ENCODE measurements around the gene HS3ST5. TPM values are rescaled to one million over a fixed set of nuclear protein-coding genes. Genes with fewer than 3 reads are reported as not detected.

HS3ST5 gene
- total RNA-seq, 1 donor from 2014 or later: 1.5 TPM

- Mint-ChIP-seq H3K9me3 (ENCODE audit: unreplicated experiment) (no peaks in the 10 kb centered on the region), H3K27me3 (ENCODE audit: low read depth, unreplicated experiment) (no peaks in the 10 kb centered on the region), H3K4me1 (ENCODE audit: low read depth, unreplicated experiment) (peaks cover 3% of the 10 kb centered on the region), H3K4me3 (ENCODE audit: unreplicated experiment) (no peak overlapping the region), H3K36me3 (ENCODE audit: low read depth, unreplicated experiment) (no peaks in the 10 kb centered on the region), H3K27ac (ENCODE audit: unreplicated experiment) (no peak overlapping the region)
- TF ChIP-seq CTCF (IDR thresholded peaks at IDR 0.05; ENCODE audit: insufficient read depth, low read depth, low read length) (no peak), EZH2 (IDR thresholded peaks at IDR 0.05; ENCODE audit: insufficient read depth, low read length) (no peak)
- Histone ChIP-seq H4K20me1 (ENCODE audit: insufficient read depth, low read length) (no peaks in the 10 kb centered on the region), H3K9me3 (ENCODE audit: insufficient read depth, low read depth, low read length) (no peaks in the 10 kb centered on the region), H3K4me2 (ENCODE audit: low read length) (no peak overlapping the region), H3K9ac (ENCODE audit: low read length) (no peak overlapping the region), H3K79me2 (ENCODE audit: insufficient read depth, low read length) (no peaks in the 10 kb centered on the region), H3K27ac (ENCODE audit: low read depth, low read length) (no peak overlapping the region), H3K4me3 (ENCODE audit: insufficient read depth, low read depth, low read length) (no peak overlapping the region), H3K27me3 (ENCODE audit: insufficient read depth, low read length) (no peaks in the 10 kb centered on the region), H3K36me3 (ENCODE audit: insufficient read depth, low read length) (no peaks in the 10 kb centered on the region), H3K4me1 (ENCODE audit: insufficient read depth, low read length) (no peaks in the 10 kb centered on the region), H2AFZ (ENCODE audit: low read depth, low read length) (no peak overlapping the region)
- DNase-seq (ENCODE audit: low read depth): no peak
- FAIRE-seq: no peak
Measured at GRCh38 chr6:114276783-114277182, 66.0 kb downstream of the HS3ST5 start.

- Mint-ChIP-seq H3K4me3 (ENCODE audit: unreplicated experiment) (no peak overlapping the region), H3K27ac (ENCODE audit: unreplicated experiment) (no peak overlapping the region), H3K4me1 (ENCODE audit: low read depth, unreplicated experiment) (peaks cover 1% of the 10 kb centered on the region), H3K36me3 (ENCODE audit: low read depth, unreplicated experiment) (no peaks in the 10 kb centered on the region), H3K27me3 (ENCODE audit: low read depth, unreplicated experiment) (no peaks in the 10 kb centered on the region), H3K9me3 (ENCODE audit: unreplicated experiment) (no peaks in the 10 kb centered on the region)
- FAIRE-seq (no peak), DNase-seq (ENCODE audit: low read depth) (no peak)
- no peak overlapping the region for H3K4me3 ChIP-seq (ENCODE audit: insufficient read depth, low read depth, low read length)
- no peak overlapping the region for H2AFZ ChIP-seq (ENCODE audit: low read depth, low read length)
- TF ChIP-seq CTCF (IDR thresholded peaks at IDR 0.05; ENCODE audit: insufficient read depth, low read depth, low read length) (no peak), EZH2 (IDR thresholded peaks at IDR 0.05; ENCODE audit: insufficient read depth, low read length) (no peak)
- no peak overlapping the region for H3K9ac ChIP-seq (ENCODE audit: low read length)
- H3K27me3 ChIP-seq (ENCODE audit: insufficient read depth, low read length): no peaks in the 10 kb centered on the region
- H3K9me3 ChIP-seq (ENCODE audit: insufficient read depth, low read depth, low read length): no peaks in the 10 kb centered on the region
- no peaks in the 10 kb centered on the region for H3K79me2 ChIP-seq (ENCODE audit: insufficient read depth, low read length)
- H3K4me1 ChIP-seq (ENCODE audit: insufficient read depth, low read length): no peaks in the 10 kb centered on the region
- no peaks in the 10 kb centered on the region for H4K20me1 ChIP-seq (ENCODE audit: insufficient read depth, low read length)
- no peak overlapping the region for H3K4me2 ChIP-seq (ENCODE audit: low read length)
- H3K27ac ChIP-seq (ENCODE audit: low read depth, low read length): no peak overlapping the region
- H3K36me3 ChIP-seq (ENCODE audit: insufficient read depth, low read length): no peaks in the 10 kb centered on the region
Measured at GRCh38 chr6:114274836-114275235, 68.0 kb downstream of the HS3ST5 start.

- no peak overlapping the region for H3K4me3 ChIP-seq (ENCODE audit: insufficient read depth, low read depth, low read length)
- Mint-ChIP-seq H3K4me3 (ENCODE audit: unreplicated experiment) (no peak overlapping the region), H3K4me1 (ENCODE audit: low read depth, unreplicated experiment) (no peaks in the 10 kb centered on the region), H3K36me3 (ENCODE audit: low read depth, unreplicated experiment) (no peaks in the 10 kb centered on the region), H3K27me3 (ENCODE audit: low read depth, unreplicated experiment) (no peaks in the 10 kb centered on the region), H3K9me3 (ENCODE audit: unreplicated experiment) (no peaks in the 10 kb centered on the region), H3K27ac (ENCODE audit: unreplicated experiment) (no peak overlapping the region)
- no peaks in the 10 kb centered on the region for H4K20me1 ChIP-seq (ENCODE audit: insufficient read depth, low read length)
- H3K27me3 ChIP-seq (ENCODE audit: insufficient read depth, low read length): no peaks in the 10 kb centered on the region
- no peaks in the 10 kb centered on the region for H3K9me3 ChIP-seq (ENCODE audit: insufficient read depth, low read depth, low read length)
- no peak overlapping the region for H3K27ac ChIP-seq (ENCODE audit: low read depth, low read length)
- TF ChIP-seq CTCF (IDR thresholded peaks at IDR 0.05; ENCODE audit: insufficient read depth, low read depth, low read length): no peak
- TF ChIP-seq EZH2 (IDR thresholded peaks at IDR 0.05; ENCODE audit: insufficient read depth, low read length): no peak
- H3K79me2 ChIP-seq (ENCODE audit: insufficient read depth, low read length): no peaks in the 10 kb centered on the region
- no peak overlapping the region for H3K4me2 ChIP-seq (ENCODE audit: low read length)
- H3K4me1 ChIP-seq (ENCODE audit: insufficient read depth, low read length): no peaks in the 10 kb centered on the region
- no peaks in the 10 kb centered on the region for H3K36me3 ChIP-seq (ENCODE audit: insufficient read depth, low read length)
- no peak overlapping the region for H3K9ac ChIP-seq (ENCODE audit: low read length)
- no peak for FAIRE-seq
- H2AFZ ChIP-seq (ENCODE audit: low read depth, low read length): no peak overlapping the region
- DNase-seq (ENCODE audit: low read depth): no peak
Measured at GRCh38 chr6:114272582-114272981, 70.2 kb downstream of the HS3ST5 start.

Data from astrocyte (in vitro differentiated cells and primary cell).